Nephron (organoid): ENCODE results near the gene FER1L5.

Source experiments
- H3K27ac Mint-ChIP-seq, 3 experiments: 2 replicates each; pipeline ENCODE4 v1.8.0; 2020; ENCODE audit warnings: mixed read lengths in 3 of 3, mild to moderate bottlenecking in 2 of 3, moderate library complexity in 1 of 3
- H3K27me3 Mint-ChIP-seq: 2 replicates; pipeline ENCODE4 v1.8.0; 2021; ENCODE audit warnings: low read depth, mild to moderate bottlenecking, moderate library complexity, mixed read lengths
- H3K36me3 Mint-ChIP-seq: 2 replicates; pipeline ENCODE4 v1.8.0; 2020; ENCODE audit warnings: low read depth, mixed read lengths
- H3K4me1 Mint-ChIP-seq: 2 replicates; pipeline ENCODE4 v1.8.0; 2020; ENCODE audit warnings: mixed read lengths
- H3K4me3 Mint-ChIP-seq, 3 experiments: 2 replicates each; pipeline ENCODE4 v1.8.0; 2020; ENCODE audit warnings: mild to moderate bottlenecking in 3 of 3, mixed read lengths in 3 of 3, moderate library complexity in 2 of 3
- H3K9me3 Mint-ChIP-seq: 2 replicates; pipeline ENCODE4 v1.8.0; 2020; ENCODE audit warnings: mixed read lengths
- TF ChIP-seq, protein P1 (sequence below), 3 experiments: fragments of 200-600 bp; sonication (generic); IDR thresholded peaks; one replicate each; pipeline ENCODE4 v1.5.0; 2021; ENCODE audit warnings: antibody characterized with exemption in 3 of 3; ENCODE audit not compliant: unreplicated experiment in 3 of 3

Gene FER1L5

GRCh38 chr2:96693286-96694200 is 51.0 kb downstream of the FER1L5 start:
- Mint-ChIP-seq H3K9me3 (no peaks in the 10 kb centered on the region), H3K4me1 (no peaks in the 10 kb centered on the region), H3K4me3 (no peak overlapping the region), H3K27me3 (no peaks in the 10 kb centered on the region), H3K36me3 (no peaks in the 10 kb centered on the region), H3K27ac (no peak overlapping the region)
- TF ChIP-seq, protein P1, sequence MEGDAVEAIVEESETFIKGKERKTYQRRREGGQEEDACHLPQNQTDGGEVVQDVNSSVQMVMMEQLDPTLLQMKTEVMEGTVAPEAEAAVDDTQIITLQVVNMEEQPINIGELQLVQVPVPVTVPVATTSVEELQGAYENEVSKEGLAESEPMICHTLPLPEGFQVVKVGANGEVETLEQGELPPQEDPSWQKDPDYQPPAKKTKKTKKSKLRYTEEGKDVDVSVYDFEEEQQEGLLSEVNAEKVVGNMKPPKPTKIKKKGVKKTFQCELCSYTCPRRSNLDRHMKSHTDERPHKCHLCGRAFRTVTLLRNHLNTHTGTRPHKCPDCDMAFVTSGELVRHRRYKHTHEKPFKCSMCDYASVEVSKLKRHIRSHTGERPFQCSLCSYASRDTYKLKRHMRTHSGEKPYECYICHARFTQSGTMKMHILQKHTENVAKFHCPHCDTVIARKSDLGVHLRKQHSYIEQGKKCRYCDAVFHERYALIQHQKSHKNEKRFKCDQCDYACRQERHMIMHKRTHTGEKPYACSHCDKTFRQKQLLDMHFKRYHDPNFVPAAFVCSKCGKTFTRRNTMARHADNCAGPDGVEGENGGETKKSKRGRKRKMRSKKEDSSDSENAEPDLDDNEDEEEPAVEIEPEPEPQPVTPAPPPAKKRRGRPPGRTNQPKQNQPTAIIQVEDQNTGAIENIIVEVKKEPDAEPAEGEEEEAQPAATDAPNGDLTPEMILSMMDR (IDR thresholded peaks at IDR 0.05; ENCODE audit: unreplicated experiment in 3 of 3), result no peak

GRCh38 chr2:96694279-96694678 is 51.7 kb downstream of the FER1L5 start:
- Mint-ChIP-seq H3K36me3 (no peaks in the 10 kb centered on the region), H3K27ac (no peak overlapping the region), H3K4me3 (no peak overlapping the region), H3K4me1 (no peaks in the 10 kb centered on the region), H3K27me3 (no peaks in the 10 kb centered on the region), H3K9me3 (no peaks in the 10 kb centered on the region)
- TF ChIP-seq, protein P1 (IDR thresholded peaks at IDR 0.05; ENCODE audit: unreplicated experiment in 3 of 3), result no peak

- Mint-ChIP-seq H3K9me3 (no peaks in the 10 kb centered on the region), H3K36me3 (no peaks in the 10 kb centered on the region), H3K4me3 (no peak overlapping the region), H3K27me3 (no peaks in the 10 kb centered on the region), H3K27ac (no peak overlapping the region), H3K4me1 (no peaks in the 10 kb centered on the region)
- TF ChIP-seq, protein P1 (IDR thresholded peaks at IDR 0.05; ENCODE audit: unreplicated experiment in 3 of 3), result no peak
Observed at GRCh38 chr2:96694816-96695455, 52.4 kb downstream of the FER1L5 start.

GRCh38 chr2:96695602-96696001 is 53.0 kb downstream of the FER1L5 start:
- no peaks in the 10 kb centered on the region for H3K4me1 Mint-ChIP-seq
- no peak overlapping the region for H3K4me3 Mint-ChIP-seq
- H3K27me3 Mint-ChIP-seq, result no peaks in the 10 kb centered on the region
- H3K9me3 Mint-ChIP-seq, result no peaks in the 10 kb centered on the region
- H3K27ac Mint-ChIP-seq, result no peak overlapping the region
- TF ChIP-seq, protein P1 (IDR thresholded peaks at IDR 0.05; ENCODE audit: unreplicated experiment in 3 of 3), result no peak
- peaks cover 3% of the 10 kb centered on the region for H3K36me3 Mint-ChIP-seq

DNA sequence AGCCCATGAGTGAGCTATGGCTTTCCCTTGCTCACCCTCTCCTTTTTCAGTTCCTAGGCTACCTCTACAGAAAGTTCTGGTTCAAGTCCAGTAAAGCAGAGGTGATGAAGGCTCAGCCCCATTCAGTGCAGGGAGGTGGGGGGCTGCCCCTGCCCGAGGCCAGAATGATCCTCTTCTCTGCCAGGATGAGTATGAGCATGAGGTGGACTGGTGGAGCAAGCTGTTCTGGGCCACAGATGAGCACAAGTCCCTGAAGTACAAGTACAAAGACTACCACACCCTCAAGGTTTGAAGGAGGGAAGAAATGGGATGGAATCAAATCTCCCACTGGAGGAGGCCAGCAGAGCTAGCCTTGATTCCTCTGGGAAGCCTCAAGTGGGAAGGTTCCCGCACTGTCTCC is 54.9 kb downstream of the FER1L5 start:
- Mint-ChIP-seq H3K27me3 (no peaks in the 10 kb centered on the region), H3K27ac (no peak overlapping the region), H3K4me3 (no peak overlapping the region), H3K36me3 (peaks cover 17% of the 10 kb centered on the region), H3K9me3 (no peaks in the 10 kb centered on the region), H3K4me1 (no peaks in the 10 kb centered on the region)
- TF ChIP-seq, protein P1 (IDR thresholded peaks at IDR 0.05; ENCODE audit: unreplicated experiment in 3 of 3), result no peak
